Activated CD8-positive, alpha-beta memory T cell treated with anti-CD3 and anti-CD28 coated beads, Interleukin-2, amount 50 U/mL, for 1 hour (primary cell): ENCODE data around the gene TFAP2A.

ENCODE experiments used
- DNase-seq: peaks from one replicate; pipeline ENCODE4 v3.0.0-alpha.2; 2020; ENCODE audit errors: extremely low read depth

Gene TFAP2A

DNA sequence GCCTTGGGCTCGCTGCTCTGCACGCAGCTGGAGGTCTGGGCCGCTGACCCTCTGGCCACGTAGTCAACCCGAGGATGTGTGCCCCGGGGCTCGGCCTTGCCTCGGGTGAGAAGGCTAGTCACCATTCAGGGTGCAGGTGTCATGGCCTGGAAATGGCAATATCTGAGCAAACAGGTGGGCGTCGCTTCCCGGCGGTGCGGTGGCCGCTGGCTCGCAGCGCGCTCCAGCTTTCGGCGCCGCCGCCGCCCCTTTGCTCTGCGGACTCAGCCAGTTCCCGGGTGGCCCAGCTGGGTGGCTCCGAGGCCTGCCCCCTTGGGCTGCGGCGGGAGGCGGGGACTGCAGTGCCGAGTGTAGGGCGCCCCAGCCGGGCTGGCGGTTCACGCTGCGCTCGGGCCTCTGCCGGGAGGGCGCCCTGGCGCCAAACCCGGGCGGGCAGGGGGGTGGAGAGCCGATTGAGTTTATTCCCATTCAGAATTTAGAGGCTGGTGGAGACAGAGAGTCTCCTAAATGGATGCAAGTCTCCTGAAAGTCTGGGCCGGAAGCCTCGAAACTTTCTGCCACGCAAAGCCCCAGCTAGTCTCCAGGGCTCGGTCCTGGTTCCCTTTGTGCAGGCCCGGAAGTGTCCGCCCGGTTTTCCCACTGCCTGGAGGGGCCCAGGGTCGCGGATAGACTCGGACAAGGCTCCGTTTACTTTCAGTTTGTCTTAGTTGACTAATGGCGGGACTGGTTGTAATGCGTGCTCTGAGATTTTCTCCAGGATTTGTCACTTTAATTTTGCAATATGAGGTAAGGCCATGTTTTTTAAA lies 11.3 kb upstream of the TFAP2A start:
- DNase-seq: no peak

DNA sequence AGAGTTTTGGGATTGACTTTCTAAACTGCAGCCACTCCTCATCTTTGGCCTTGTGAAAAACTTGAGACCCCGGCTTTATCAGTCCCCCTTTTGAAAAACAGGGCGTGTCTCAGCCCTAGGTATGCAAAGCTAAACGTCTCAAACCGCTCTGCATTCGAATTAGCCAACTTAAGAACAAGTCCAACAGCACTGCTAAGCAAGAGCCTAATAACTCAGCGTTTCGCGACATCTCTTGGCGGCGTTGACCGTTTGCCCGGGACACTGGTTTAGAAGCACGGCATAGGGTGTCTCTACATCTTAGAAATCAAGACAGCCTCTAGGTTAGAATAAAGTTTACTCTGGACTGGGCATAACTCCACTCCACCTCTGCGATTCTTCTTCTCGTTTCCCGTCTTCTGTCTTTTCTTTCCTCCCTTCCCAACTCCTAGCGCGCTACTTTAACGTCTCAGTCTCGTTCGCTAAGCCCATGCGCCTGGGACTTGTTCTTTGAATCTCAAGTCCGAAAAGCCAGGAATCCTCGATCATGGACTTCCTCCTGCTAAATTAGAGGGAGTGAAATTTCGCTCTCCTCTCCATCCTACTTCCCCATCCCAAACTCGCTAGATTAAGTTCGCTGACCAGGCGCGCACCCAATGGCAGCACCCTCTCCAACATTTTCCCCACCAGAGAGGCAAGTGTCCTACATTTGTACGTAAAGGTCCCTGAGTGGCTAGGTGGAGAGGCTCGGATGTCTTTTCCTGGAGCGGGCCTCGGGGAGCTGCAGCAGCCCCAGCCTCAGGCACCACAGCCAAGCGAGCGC lies 10.5 kb upstream of the TFAP2A start:
- DNase-seq: no peak

DNA sequence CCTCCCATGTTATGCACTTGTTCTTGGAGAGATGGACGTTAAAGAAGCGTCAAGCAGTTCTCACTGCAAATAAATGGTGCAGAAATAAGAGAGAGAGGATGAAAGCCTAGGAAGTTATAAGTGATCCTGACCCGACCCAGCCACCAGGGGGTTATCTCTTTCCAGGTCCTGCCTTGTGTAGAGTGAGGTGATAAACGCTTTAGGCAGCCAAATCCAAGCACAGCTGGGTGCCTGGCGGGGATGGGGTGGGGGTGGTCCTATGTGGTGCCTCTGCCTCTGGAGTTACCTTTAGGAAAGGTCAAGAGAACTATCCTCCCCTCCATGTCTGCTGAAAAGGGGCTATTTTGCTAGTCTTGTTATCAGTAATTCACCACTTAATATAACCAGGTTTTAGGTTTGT lies 9.2 kb upstream of the TFAP2A start:
- DNase-seq: no peak

- DNase-seq: no peak
Observed at GRCh38 chr6:10422737-10423034, 7.8 kb upstream of the TFAP2A start.

DNA sequence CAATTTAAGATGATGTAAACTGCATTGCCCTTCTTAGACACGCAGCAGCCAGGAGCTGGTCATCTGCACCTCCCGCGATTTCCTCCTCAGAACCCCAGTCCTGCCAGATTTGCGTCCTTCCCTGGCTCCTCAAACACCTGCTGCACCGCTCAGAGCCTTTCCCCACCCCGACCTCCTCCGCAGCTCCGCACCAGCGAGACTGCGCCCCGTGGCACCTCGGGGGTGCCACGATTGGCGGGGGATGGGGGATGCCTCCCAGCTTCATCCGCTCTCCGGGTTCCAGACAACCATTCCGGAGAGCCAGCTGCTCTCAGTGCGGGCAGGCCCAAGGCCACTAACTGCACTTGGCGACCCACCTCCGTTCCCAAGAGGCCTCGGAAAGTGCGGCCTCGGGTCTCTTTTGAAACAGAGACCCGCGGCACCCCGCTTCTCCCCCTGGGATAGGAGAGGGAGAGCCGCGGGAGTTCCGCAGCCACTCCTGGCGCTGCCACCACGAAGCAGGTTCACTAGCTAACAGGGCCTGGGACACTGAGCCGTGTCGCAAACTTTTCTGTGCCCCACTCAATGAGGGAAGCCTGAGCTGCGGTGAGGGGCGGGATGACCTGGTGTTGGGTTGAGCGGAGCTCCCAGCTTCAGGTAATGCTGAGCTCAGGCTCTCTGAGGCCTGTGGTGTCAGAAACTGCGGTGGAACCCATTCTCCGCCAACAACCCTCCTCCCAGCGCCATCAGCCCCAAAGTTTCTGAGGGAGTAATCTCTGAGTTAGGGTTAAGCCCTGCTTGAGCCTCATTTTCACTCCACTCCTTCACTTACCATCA lies 7.3 kb upstream of the TFAP2A start:
- DNase-seq: no peak

DNA sequence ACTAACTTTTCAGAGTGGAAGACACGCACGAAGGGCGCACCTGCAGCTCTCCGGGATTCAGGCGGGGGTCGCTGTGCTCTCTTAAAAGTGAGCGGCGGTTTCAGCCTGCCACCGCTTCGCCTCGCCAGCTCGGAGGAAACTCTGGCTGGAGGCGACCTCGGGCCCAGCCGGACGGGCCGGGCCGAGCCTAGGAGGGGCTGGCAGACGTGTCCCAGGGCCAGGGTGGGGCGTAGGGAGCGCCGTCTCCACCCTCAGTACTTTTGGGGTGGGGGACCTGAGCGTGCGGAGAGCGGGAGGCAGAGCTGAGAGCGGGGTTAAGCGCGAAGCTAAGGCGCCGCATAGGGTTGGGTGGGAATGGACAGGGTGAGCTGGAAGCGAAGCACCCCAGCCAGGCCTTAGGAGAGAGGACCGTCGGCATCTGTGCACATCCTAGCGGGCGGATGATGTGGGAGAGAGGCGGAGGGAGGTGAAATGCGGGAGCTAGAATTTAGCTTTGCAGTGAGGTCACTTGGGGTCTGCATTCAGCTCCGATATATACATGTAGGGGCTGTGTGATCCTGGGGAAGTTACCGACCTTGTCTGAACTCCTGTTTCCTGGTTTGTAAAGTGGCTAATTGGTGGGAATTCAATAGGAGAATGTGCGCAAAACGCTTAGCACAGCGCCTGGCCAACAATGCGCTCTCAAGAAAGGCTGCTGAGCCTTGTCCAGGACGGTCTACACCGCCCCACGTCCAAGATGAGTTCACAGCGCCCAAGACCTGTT lies 6.5 kb upstream of the TFAP2A start:
- DNase-seq: no peak

- DNase-seq: no peak
Observed at GRCh38 chr6:10420546-10421157, 5.8 kb upstream of the TFAP2A start.

DNA sequence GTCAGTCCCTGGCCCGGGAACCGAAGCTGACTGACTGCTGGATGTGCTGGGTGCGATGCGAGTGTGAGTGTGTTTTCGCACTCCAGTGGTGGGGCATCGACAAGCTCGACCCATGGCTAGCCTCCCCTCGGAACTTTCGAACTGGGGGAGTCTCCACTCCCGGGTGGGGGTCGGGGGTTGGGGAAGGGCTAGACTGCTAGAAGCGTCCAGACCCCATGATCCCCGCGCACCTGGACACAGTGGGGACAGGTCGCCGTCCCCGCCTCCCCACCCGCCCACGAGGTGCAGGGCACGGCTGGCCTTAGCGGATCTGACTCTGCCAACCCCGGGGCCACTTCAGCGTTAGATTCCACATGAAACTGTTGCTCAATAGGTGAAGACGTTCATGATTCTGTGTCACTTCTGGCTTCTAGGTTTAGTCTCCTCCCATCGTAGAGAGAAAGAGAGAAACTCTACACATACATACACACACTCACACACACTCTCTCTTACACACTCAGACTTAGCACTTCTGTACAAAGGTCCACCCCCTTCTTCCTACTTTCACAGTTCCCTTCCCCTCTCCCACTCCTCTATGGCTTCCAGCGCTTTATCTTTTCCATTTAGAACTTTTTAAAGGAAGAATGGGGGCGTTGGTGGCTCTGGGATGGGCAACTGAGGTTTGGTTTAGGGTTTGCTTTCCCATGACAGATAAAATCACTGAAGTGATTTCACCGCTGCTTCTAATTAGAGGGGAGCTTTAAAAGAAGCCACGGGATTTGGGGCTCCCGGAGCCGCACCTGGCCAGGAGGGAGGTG lies 5.1 kb upstream of the TFAP2A start:
- DNase-seq: no peak

GRCh38 chr6:10418862-10419748 lies 4.2 kb upstream of the TFAP2A start:
- no peak for DNase-seq

DNA sequence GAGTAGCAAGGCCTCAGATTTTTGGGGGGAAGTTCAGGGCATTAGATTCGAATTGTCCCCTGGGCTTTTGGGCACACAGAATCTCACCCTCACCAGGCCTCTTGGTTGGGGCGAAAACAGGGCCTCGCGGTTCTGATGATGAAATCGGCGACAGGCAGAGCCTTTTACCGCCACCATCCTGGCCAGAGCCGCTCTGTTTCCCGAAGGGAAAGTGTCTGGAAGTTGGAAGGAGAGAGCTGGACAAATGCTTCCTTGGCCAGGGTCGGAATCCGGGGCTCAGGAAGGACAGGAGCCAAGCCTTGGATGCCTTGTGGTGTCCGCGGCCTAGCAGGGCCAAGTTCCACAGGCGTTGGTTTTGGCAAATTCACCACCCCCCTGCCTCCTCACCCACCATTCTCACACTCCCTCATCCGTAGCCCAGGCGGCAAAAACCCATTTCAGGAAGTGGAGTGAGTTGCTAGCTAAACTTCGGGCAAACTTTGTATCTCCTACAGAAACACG lies 3.5 kb upstream of the TFAP2A start:
- no peak for DNase-seq

DNA sequence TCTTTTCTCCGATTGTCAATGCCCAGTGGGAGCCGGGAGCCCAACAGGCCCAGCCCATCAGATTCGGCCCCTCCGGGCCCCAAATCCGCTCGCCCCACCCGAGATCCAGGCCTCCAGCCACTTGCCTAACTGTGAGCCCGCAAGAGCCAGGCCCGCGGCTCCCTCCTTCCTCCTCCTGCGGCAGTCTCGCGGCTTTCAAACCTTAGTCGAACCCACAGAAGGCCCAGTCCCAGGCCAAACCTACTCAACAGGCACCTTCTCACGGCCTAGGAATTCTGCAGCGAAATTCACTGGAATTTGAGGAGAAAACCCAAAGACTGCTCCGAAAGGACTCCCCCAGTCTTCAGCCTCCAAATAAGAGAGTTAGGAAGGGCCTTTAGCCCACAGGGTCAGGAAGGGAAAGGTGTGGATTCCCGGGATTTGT lies 2.8 kb upstream of the TFAP2A start:
- DNase-seq: no peak

- no peak for DNase-seq
Observed at GRCh38 chr6:10416863-10417641, 2.2 kb upstream of the TFAP2A start.

DNA sequence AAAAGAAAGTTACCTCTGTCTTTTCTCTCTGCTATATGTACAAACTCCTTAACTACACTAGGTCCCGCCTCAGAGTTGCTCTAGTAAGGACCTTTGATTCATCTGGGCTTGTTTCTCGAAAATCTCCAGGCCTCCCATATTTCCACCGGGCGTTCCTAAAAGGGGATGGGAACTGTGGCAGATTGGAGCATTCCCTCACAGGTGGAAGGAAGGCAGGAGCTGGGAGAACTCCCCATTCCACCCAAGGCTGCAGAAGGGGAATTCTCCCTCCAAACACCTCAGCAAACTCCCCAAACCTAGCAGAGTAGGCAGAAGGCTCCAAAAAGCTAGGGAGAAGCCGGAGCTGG lies 1.6 kb upstream of the TFAP2A start:
- no peak for DNase-seq

- no peak for DNase-seq
Observed at GRCh38 chr6:10415617-10416480, 975 bp upstream of the TFAP2A start.

DNA sequence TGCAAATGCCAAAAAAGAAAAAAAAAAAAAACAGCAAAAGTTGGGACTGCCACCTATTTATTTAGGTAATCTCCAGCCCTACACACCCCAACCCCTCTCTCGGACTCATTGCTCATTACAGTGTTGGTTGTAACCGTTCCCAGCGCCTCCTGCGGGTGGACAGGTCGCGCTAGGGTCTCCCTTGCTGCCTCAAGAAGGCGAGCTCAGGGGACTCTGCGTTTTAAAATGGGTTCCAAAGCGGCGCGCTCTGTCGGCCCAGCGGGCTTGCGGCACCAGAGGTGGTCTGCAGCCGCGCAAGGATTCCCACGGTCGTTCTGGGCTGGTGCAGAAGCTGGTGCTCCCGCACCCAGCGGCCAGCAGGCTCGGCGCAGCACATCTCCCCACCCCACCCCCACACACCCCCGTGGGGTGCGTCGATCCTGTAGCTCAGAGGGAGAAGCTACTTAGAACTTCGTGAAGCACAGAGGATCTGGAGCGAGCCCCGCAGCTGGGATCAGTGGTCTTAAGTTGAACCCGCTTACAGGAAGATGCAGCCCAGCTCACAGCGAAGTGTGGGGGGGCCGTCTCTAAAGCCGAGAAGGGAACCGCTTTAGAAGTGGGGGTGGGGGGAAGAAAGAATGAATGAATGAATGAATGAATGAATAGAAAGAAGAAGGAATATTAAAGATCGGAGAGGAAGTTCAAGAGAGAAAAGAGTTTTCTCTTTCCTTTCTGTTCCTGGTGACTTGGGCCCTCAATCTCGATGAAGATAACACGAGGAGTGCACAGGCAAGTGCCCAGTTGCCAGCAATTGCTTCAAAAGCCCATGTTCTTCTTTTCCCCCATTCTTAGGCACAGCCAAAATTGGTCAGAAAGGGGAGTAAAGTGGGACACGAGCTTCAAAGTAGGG lies 780 bp downstream of the TFAP2A start:
- DNase-seq: no peak

GRCh38 chr6:10413262-10413849 lies 1.5 kb downstream of the TFAP2A start:
- no peak for DNase-seq
